HCT116 (cell line): ENCODE data around the gene TRIM9. TPM values are rescaled to one million over a fixed set of nuclear protein-coding genes. Genes with fewer than 3 reads are reported as not detected.

ENCODE experiments used
- ATAC-seq: fragments of 200-7000 bp; cut with Tn5 transposase; 2 replicates; pipeline ENCODE4 v1.9.1; 2020; ENCODE audit warnings: mild to moderate bottlenecking, moderate library complexity
- BruUV-seq: library from RNA; stranded (reverse); fragments of 400-500 nt; replicated peaks from 2 replicates; lab custom pipeline; 2021; lab: Mats Ljungman, UMichigan
- CTCF ChIA-PET: fragments of 300-600 bp; sonication (Branson Sonifier 250); formaldehyde crosslinking; loops from one replicate; lab custom pipeline; 2021; ENCODE audit warnings: antibody characterized with exemption; lab: Charles Lee
- POLR2A ChIA-PET: fragments of 300-600, 350-600 bp; sonication (Branson Sonifier 250); formaldehyde crosslinking; loops from one replicate; lab custom pipeline; 2021; ENCODE audit warnings: antibody characterized with exemption; lab: Charles Lee
- RAD21 ChIA-PET, 2 experiments: fragments of 300-600 bp; sonication (Branson Sonifier 250); formaldehyde crosslinking; loops; one replicate each; lab custom pipeline; 2023; ENCODE audit warnings: low total read pairs in 2 of 2; ENCODE audit not compliant: uncharacterized antibody in 2 of 2, unreplicated experiment in 2 of 2, low non-redundant PET in 1 of 2; lab: Charles Lee
- DNase-seq: peaks from one replicate; pipeline ENCODE4 v3.0.0-alpha.2; 2010; ENCODE audit warnings: low read depth, low spot score
- H2AFZ ChIP-seq: fragments of 200-600 bp; shearing (Covaris generic), sonication (generic); 2 replicates; pipeline ENCODE4 v1.6.1; 2017; ENCODE audit warnings: low read depth, mixed run types, mixed read lengths, antibody characterized with exemption, low read length; ENCODE audit not compliant: poor library complexity, severe bottlenecking
- H3K27ac ChIP-seq: 2 replicates; pipeline ENCODE4 v1.5.1; 2012; ENCODE audit warnings: low read depth, low read length
- H3K27me3 ChIP-seq: fragments of 200-600 bp; sonication (generic); 2 replicates; pipeline ENCODE4 v1.6.1; 2016; ENCODE audit warnings: mixed run types, low read length, mixed read lengths; ENCODE audit not compliant: insufficient read depth
- H3K36me3 ChIP-seq, 2 experiments: fragments of 200-500 bp in 1 of 2; fragments of 200-600 bp in 1 of 2; sonication (Bioruptor generic) in 1 of 2; sonication (generic) in 1 of 2; 2 replicates each; pipeline versions ENCODE4 v1.5.1 to v1.6.1; 2014 to 2016; ENCODE audit warnings: low read length in 2 of 2, inconsistent platforms in 1 of 2, mixed read lengths in 1 of 2, mixed run types in 1 of 2; ENCODE audit not compliant: insufficient read depth in 2 of 2, control insufficient read depth in 1 of 2
- H3K4me1 ChIP-seq, 2 experiments: fragments of 200-600 bp in 1 of 2; sonication (generic) in 1 of 2; 2 replicates each; pipeline versions ENCODE4 v1.5.1 to v1.6.1; 2012 to 2017; ENCODE audit warnings: low read length in 2 of 2, inconsistent platforms in 1 of 2, mild to moderate bottlenecking in 1 of 2, mixed read lengths in 1 of 2, mixed run types in 1 of 2, moderate library complexity in 1 of 2; ENCODE audit not compliant: insufficient read depth in 2 of 2, control insufficient read depth in 1 of 2
- H3K4me2 ChIP-seq: fragments of 200-600 bp; sonication (generic); 2 replicates; pipeline ENCODE4 v1.6.1; 2017; ENCODE audit warnings: mixed run types, low read length, mixed read lengths
- H3K4me3 ChIP-seq, 2 experiments: fragments of 200-600 bp in 1 of 2; sonication (generic) in 1 of 2; replicated peaks in 1 of 2; 2 replicates each; pipeline ENCODE4 v1.5.1; 2011 to 2016; ENCODE audit warnings: low read length in 2 of 2, control low read depth in 1 of 2, low read depth in 1 of 2, mild to moderate bottlenecking in 1 of 2, mixed read lengths in 1 of 2, mixed run types in 1 of 2
- H3K79me2 ChIP-seq: fragments of 200-600 bp; sonication (generic); 2 replicates; pipeline ENCODE4 v1.6.1; 2017; ENCODE audit warnings: mild to moderate bottlenecking, mixed run types, low read length, moderate library complexity, mixed read lengths; ENCODE audit not compliant: insufficient read depth
- H3K9ac ChIP-seq: fragments of 200-600 bp; sonication (generic); 2 replicates; pipeline ENCODE4 v1.6.1; 2016; ENCODE audit warnings: low read length, mixed read lengths
- H3K9me2 ChIP-seq: fragments of 200-600 bp; sonication (generic), shearing (Covaris generic); 2 replicates; pipeline ENCODE4 v1.6.1; 2017; ENCODE audit warnings: mixed run types, mild to moderate bottlenecking, moderate library complexity; ENCODE audit not compliant: insufficient read depth
- H3K9me3 ChIP-seq, 2 experiments: fragments of 200-500 bp in 1 of 2; fragments of 200-600 bp in 1 of 2; sonication (Bioruptor generic) in 1 of 2; sonication (generic) in 1 of 2; 2 replicates each; pipeline ENCODE4 v1.6.1; 2014 to 2017; ENCODE audit warnings: low read length in 2 of 2, mixed read lengths in 2 of 2, inconsistent platforms in 1 of 2, low read depth in 1 of 2, mild to moderate bottlenecking in 1 of 2, mixed run types in 1 of 2, moderate library complexity in 1 of 2; ENCODE audit not compliant: control insufficient read depth in 1 of 2, insufficient read depth in 1 of 2
- H4K20me1 ChIP-seq: fragments of 200-600 bp; sonication (generic), shearing (Covaris generic); 2 replicates; pipeline ENCODE4 v1.6.1; 2017; ENCODE audit warnings: mixed run types, mild to moderate bottlenecking, moderate library complexity; ENCODE audit not compliant: insufficient read depth
- CBX3 ChIP-seq: IDR thresholded peaks from 2 replicates; pipeline ENCODE4 v1.6.1; 2012; ENCODE audit warnings: low read depth
- CEBPB ChIP-seq: IDR thresholded peaks from 2 replicates; pipeline ENCODE4 v1.6.1; 2012; ENCODE audit warnings: low read depth
- EGR1 ChIP-seq: IDR thresholded peaks from 2 replicates; pipeline ENCODE4 v1.6.1; 2012; ENCODE audit warnings: low read depth
- EZH2 ChIP-seq: fragments of 200-600 bp; sonication (generic); IDR thresholded peaks from 2 replicates; pipeline ENCODE4 v1.6.1; 2017; ENCODE audit warnings: antibody characterized with exemption, mixed run types
- FOSL1 ChIP-seq: IDR thresholded peaks from 2 replicates; pipeline ENCODE4 v1.6.1; 2012; ENCODE audit warnings: low read depth
- JUND ChIP-seq: IDR thresholded peaks from 2 replicates; pipeline ENCODE4 v1.6.1; 2012
- POLR2AphosphoS5 ChIP-seq: IDR thresholded peaks from 2 replicates; pipeline ENCODE4 v1.6.1; 2011; ENCODE audit warnings: mild to moderate bottlenecking, low read depth, low read length, moderate library complexity
- SIN3A ChIP-seq: IDR thresholded peaks from 2 replicates; pipeline ENCODE4 v1.6.1; 2012; ENCODE audit warnings: low read depth
- SP1 ChIP-seq: IDR thresholded peaks from 2 replicates; pipeline ENCODE4 v1.6.1; 2012; ENCODE audit warnings: low read depth
- SRF ChIP-seq: IDR thresholded peaks from 2 replicates; pipeline ENCODE4 v1.6.1; 2012; ENCODE audit warnings: low read depth
- TCF7L2 ChIP-seq: IDR thresholded peaks from 2 replicates; pipeline ENCODE4 v1.7.0; 2011; ENCODE audit warnings: borderline replicate concordance, inconsistent platforms; ENCODE audit not compliant: insufficient read depth, insufficient read length; ENCODE audit errors: extremely low read depth
- YY1 ChIP-seq: IDR thresholded peaks from 2 replicates; pipeline ENCODE4 v1.6.1; 2011; ENCODE audit warnings: low read length, low read depth, moderate library complexity, mild to moderate bottlenecking; ENCODE audit not compliant: insufficient replicate concordance; ENCODE audit errors: extremely low read depth
- ZFX ChIP-seq: fragments of 450-650 bp; IDR thresholded peaks from 2 replicates; pipeline ENCODE4 v1.6.1; 2017
- ZNF274 ChIP-seq: fragments of 200-500 bp; sonication (Bioruptor generic); IDR thresholded peaks from 2 replicates; pipeline ENCODE4 v1.6.1; 2014; ENCODE audit warnings: mild to moderate bottlenecking, low read depth, low read length, inconsistent platforms
- intact Hi-C: fragments of 100-400 bp; cut with micrococcal nuclease; formaldehyde crosslinking; loops from 2 replicates; pipeline ENCODE4 v1.10.0; 2022
- total RNA-seq: library from RNA; stranded (reverse); gene quantifications from one replicate; pipeline ENCODE4 v1.2.1, GENCODE V29; 2021; ENCODE audit not compliant: unreplicated experiment
- TF ChIP-seq, protein P1 (sequence below): IDR thresholded peaks from 2 replicates; pipeline ENCODE4 v1.6.1; 2012; ENCODE audit warnings: low read depth
- TF ChIP-seq, protein P2 (sequence below): IDR thresholded peaks from 2 replicates; pipeline ENCODE4 v1.6.1; 2012
- TF ChIP-seq, protein P3 (sequence below): IDR thresholded peaks from 2 replicates; pipeline ENCODE4 v1.6.1; 2011; ENCODE audit warnings: mild to moderate bottlenecking, low read length, moderate library complexity; ENCODE audit not compliant: insufficient replicate concordance; ENCODE audit errors: extremely low read depth
- TF ChIP-seq, protein P4 (sequence below), 3 experiments: fragments of 200-600 bp in 1 of 3; sonication (generic) in 1 of 3; IDR thresholded peaks in 2 of 3; conservative IDR thresholded peaks in 1 of 3; 2 replicates each; pipeline ENCODE4 v1.5.1; 2012 to 2017; ENCODE audit warnings: low read depth in 2 of 3, low read length in 2 of 3, antibody characterized with exemption in 1 of 3, borderline replicate concordance in 1 of 3, control low read depth in 1 of 3, mild to moderate bottlenecking in 1 of 3, mixed read lengths in 1 of 3, mixed run types in 1 of 3, moderate library complexity in 1 of 3; ENCODE audit not compliant: insufficient read depth in 1 of 3

TRIM9 gene
- total RNA-seq, 1 experiment from 2014 or later = 4.6 TPM

DNA sequence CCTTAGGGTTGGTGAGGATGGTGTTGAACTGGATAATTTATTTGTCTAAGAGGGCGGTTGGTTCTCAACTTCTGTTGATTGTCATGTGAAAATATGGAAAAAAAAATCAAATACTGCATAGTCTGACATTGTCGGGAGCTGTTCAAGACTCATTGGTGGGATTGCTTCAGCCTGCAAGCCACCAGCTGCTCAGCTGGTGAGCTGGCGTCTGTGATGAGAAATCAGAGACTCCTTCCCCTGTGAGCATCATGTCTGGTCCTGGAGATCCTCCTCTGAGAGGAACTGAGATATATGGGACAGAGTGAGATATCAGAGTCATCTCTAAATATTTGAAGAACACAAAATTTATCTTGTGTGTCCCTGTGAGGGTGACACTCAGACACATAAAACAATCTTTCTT lies 49.9 kb downstream of the TRIM9 start:
- no peak for DNase-seq
- H3K79me2 ChIP-seq = no peaks in the 10 kb centered on the region
- CTCF ChIA-PET = no interaction called here
- no peaks in the 10 kb centered on the region for H3K27me3 ChIP-seq
- no peak overlapping the region for H3K9ac ChIP-seq
- intact Hi-C loops = no loop called here
- BruUV-seq = no TSS peak
- RAD21 ChIA-PET = no interaction called here
- no peak overlapping the region for H2AFZ ChIP-seq
- no peaks in the 10 kb centered on the region for H3K36me3 ChIP-seq
- POLR2A ChIA-PET = no interaction called here
- ATAC-seq = no peak
- no peaks in the 10 kb centered on the region for H3K9me3 ChIP-seq
- H3K27ac ChIP-seq = no peak overlapping the region
- no peak overlapping the region for H3K4me2 ChIP-seq
- H3K4me3 ChIP-seq = no peak overlapping the region
- TF ChIP-seq SP1 (no peak), CEBPB (no peak), CBX3 (no peak), JUND (no peak), POLR2AphosphoS5 (no peak), FOSL1 (no peak), ZNF274 (no peak), TCF7L2 (no peak), EGR1 (no peak), EZH2 (no peak), ZFX (no peak), SRF (no peak), YY1 (no peak), SIN3A (no peak)
- TF ChIP-seq, protein P1, sequence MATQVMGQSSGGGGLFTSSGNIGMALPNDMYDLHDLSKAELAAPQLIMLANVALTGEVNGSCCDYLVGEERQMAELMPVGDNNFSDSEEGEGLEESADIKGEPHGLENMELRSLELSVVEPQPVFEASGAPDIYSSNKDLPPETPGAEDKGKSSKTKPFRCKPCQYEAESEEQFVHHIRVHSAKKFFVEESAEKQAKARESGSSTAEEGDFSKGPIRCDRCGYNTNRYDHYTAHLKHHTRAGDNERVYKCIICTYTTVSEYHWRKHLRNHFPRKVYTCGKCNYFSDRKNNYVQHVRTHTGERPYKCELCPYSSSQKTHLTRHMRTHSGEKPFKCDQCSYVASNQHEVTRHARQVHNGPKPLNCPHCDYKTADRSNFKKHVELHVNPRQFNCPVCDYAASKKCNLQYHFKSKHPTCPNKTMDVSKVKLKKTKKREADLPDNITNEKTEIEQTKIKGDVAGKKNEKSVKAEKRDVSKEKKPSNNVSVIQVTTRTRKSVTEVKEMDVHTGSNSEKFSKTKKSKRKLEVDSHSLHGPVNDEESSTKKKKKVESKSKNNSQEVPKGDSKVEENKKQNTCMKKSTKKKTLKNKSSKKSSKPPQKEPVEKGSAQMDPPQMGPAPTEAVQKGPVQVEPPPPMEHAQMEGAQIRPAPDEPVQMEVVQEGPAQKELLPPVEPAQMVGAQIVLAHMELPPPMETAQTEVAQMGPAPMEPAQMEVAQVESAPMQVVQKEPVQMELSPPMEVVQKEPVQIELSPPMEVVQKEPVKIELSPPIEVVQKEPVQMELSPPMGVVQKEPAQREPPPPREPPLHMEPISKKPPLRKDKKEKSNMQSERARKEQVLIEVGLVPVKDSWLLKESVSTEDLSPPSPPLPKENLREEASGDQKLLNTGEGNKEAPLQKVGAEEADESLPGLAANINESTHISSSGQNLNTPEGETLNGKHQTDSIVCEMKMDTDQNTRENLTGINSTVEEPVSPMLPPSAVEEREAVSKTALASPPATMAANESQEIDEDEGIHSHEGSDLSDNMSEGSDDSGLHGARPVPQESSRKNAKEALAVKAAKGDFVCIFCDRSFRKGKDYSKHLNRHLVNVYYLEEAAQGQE = no peak
- TF ChIP-seq, protein P2, sequence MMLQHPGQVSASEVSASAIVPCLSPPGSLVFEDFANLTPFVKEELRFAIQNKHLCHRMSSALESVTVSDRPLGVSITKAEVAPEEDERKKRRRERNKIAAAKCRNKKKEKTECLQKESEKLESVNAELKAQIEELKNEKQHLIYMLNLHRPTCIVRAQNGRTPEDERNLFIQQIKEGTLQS = no peak
- TF ChIP-seq, protein P3, sequence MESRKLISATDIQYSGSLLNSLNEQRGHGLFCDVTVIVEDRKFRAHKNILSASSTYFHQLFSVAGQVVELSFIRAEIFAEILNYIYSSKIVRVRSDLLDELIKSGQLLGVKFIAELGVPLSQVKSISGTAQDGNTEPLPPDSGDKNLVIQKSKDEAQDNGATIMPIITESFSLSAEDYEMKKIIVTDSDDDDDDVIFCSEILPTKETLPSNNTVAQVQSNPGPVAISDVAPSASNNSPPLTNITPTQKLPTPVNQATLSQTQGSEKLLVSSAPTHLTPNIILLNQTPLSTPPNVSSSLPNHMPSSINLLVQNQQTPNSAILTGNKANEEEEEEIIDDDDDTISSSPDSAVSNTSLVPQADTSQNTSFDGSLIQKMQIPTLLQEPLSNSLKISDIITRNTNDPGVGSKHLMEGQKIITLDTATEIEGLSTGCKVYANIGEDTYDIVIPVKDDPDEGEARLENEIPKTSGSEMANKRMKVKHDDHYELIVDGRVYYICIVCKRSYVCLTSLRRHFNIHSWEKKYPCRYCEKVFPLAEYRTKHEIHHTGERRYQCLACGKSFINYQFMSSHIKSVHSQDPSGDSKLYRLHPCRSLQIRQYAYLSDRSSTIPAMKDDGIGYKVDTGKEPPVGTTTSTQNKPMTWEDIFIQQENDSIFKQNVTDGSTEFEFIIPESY = no peak
- TF ChIP-seq, protein P4, sequence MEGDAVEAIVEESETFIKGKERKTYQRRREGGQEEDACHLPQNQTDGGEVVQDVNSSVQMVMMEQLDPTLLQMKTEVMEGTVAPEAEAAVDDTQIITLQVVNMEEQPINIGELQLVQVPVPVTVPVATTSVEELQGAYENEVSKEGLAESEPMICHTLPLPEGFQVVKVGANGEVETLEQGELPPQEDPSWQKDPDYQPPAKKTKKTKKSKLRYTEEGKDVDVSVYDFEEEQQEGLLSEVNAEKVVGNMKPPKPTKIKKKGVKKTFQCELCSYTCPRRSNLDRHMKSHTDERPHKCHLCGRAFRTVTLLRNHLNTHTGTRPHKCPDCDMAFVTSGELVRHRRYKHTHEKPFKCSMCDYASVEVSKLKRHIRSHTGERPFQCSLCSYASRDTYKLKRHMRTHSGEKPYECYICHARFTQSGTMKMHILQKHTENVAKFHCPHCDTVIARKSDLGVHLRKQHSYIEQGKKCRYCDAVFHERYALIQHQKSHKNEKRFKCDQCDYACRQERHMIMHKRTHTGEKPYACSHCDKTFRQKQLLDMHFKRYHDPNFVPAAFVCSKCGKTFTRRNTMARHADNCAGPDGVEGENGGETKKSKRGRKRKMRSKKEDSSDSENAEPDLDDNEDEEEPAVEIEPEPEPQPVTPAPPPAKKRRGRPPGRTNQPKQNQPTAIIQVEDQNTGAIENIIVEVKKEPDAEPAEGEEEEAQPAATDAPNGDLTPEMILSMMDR (IDR thresholded peaks at IDR 0.05 in 2 of 3, conservative IDR thresholded peaks at IDR 0.05 in 1 of 3; ENCODE audit: borderline replicate concordance in 1 of 3, insufficient read depth in 1 of 3, low read depth in 2 of 3, low read length in 2 of 3) = no peak
- TF ChIP-seq, all 23 proteins: peak for 0
- H3K4me1 ChIP-seq = no peaks in the 10 kb centered on the region
- no peaks in the 10 kb centered on the region for H3K9me2 ChIP-seq
- H4K20me1 ChIP-seq = no peaks in the 10 kb centered on the region
